HG03558 (cell line): ENCODE measurements around the gene B9D2.
"Not testable (repeated sequence)": the region's sequence is repeated elsewhere in the genome, so short reads cannot be mapped to it uniquely, and the experiment has no call there.

Experiments
- ATAC-seq: cut with Tn5 transposase; IDR thresholded peaks from one replicate; pipeline ENCODE4 v1.9.1; 2021; ENCODE audit warnings: moderate number of reproducible peaks; ENCODE audit not compliant: unreplicated experiment; ENCODE audit errors: extremely low read depth

Gene B9D2

DNA sequence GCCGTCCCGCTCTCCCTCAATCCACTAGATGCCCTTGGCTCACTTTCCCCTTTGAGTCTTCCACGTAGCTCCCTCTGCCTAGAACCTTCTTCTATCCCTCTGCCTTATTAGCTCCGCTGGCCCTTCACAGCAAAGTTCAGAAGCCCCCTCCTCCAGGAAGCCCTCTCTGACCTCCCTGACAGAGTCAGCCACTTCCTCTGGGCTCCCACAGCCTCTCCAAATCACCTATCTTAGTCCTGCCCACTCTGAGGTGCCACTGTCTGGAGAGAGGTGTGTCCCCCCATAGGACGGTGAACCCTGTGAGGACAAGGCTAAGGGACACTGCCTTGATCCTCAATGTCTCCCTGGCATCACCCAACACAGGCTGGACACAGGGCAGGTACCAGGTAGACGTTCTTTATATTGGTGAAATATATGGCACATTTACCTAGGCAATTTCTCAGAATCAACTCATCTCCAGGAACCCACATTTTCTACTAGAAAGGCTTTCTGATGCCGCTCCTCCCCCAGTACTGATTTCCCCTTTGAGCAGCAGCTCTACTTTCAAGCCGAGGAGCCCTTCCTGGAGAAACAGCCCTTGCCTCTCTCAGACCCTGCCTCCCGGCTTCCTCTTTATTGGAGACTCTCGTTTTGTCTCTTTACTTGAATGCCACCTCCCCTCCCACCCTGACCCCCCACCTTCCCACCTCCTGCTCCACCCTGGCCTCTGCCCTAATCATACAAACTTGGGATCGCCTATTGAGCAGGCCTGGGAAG, 6.8 kb downstream of the B9D2 start:
- no peak for ATAC-seq

DNA sequence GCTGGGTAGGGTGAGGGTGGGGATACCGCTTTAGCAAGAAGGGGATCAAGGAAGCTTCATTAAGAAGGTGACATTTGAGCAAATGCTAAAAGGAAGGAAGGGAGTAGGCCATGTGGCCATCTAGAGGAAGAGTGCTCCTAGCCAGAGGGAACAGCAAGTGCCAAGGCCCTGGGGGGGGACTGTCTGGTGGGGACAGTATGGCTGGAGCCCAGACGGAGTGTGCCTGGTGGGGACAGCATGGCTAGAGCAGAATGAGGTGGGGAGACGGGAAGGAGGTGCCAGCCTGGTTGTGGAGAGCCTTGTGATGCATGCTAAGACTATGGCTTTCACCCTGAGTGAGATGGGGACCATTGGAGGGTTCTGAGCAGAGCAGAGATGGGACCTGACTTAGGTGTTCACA, 8.1 kb downstream of the B9D2 start:
- no peak for ATAC-seq

DNA sequence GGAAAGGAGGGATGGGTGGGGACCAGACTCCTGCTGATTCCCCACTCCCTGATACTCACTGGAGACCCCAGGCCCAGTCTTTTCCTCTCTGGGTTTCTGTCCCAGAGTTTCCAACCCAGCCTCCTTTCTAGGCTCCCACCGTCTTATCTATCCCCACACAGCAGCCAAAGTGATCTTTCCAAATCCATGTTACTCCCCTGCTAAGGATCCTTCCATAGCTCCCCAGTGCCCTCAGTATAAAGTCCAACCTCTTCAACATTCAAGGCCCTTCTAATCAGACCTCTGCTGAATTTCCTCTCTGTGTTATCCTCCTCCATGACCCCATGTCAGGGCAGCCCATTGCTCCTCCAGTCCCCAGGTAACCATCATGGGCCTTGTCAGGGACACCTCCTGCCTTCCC, 8.9 kb downstream of the B9D2 start:
- ATAC-seq: no peak

DNA sequence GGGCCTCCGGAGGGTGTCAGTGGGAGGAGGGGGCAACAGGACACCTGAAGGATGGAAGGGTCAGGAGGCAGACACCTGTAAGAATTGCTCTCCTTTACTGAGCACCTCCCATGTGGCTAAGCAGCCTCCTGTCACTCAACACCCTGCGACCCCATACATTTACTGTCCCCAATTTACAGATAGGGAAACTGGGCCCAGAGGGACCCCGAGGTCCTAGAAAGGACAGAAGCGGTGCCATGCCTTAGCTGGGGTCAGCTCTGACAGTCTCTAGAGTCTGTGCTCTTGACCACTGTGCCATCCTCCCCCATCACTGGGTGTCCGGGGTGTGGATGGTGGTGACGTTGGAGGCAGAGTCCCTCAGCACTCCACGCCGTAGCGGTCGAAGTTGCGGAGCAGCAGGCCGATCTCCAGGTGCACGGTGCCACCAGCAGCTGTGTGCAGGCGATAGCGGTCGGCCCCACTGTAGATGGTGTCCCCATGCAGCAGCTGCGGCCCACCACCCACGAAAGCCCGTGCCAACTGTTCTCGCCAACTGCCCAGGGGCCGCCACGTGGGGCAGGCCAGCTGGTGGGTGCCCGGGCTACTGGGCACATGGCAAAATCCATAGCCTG, 9.5 kb downstream of the B9D2 start:
- ATAC-seq: no peak

DNA sequence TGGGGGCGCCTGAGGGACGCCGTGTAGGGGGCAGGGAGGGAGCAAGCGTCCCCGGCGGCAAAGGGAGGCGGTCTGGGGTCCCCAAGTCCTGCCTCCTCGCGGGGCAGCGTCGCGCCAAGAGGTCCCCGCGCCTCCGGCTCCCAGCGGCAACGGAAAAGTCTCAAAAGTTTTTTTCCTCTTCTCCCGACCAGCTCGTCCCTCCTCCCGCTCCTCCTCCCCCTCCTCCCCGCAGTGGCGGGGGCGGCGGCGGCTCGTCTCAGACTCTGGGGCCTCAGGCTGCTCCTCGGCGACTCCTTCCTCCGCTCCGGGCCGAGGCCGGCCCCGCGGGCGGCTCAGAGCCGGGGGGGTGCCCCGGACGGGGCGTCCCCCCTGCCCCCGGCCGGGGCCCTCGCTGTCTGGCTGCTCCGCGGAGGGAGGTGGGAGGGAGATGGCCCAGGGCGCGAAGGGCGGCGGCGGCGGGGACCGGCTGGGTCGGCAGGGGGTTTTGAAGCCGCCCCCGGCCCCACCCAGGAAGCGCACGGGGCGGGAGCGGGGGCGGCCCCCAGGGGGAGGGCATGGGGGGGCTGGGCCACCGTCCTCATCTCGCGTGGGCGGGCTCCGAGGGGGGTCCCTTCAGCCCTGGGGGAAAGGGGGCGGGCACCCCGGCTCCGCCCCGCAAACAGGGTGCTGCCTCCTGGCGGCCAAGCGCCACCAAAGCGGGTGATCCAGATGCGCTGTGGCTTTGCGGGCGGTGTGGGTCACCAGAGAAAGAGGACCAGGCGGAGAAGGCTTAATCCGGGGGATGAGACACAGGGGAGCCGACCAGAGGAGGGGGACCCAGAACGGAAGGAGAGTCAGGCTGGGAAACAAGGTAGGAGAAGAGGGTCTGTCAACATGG, 10.2 kb downstream of the B9D2 start, which contains the start of gene TGFB1:
TSS of gene TGFB1 (minus strand) at position 457 of the 877 bp plus-strand sequence. CDS start 878 bp downstream, outside the sequence.
- ATAC-seq: no peak

DNA sequence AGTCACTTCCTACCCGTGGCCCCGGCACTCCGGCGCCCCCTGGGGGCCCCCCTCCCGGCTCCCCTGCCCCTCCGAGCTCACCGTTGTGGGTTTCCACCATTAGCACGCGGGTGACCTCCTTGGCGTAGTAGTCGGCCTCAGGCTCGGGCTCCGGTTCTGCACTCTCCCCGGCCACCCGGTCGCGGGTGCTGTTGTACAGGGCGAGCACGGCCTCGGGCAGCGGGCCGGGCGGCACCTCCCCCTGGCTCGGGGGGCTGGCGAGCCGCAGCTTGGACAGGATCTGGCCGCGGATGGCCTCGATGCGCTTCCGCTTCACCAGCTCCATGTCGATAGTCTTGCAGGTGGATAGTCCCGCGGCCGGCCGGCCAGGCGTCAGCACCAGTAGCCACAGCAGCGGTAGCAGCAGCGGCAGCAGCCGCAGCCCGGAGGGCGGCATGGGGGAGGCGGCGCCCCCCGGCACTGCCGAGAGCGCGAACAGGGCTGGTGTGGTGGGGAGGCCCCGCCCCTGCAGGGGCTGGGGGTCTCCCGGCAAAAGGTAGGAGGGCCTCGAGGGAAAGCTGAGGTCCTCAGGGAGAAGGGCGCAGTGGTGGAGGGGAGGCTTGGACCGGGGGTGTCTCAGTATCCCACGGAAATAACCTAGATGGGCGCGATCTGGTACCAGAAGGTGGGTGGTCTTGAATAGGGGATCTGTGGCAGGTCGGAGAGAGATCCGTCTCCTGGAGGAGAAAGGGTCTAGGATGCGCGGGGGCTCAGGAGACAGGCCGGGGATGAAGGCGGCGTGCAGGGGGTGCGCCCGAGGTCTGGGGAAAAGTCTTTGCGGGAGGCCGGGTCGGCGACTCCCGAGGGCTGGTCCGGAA, 11.1 kb downstream of the B9D2 start:
- no peak for ATAC-seq

DNA sequence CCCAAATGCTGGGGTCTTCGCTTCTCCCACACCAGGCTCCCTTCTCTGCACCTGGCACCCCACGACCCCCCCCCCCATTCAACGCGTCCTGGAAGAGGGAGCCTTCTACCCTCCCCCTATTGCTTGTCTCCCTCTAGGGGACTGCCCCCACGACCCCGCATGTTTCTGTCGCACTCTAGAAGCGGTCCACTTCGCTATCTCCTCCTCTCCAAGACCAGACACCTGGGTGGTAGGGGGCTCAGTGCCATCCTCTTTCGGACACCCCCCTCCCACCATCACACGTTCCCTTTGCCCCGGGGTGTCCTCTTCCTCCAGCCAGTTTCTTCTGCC, 11.7 kb downstream of the B9D2 start:
- ATAC-seq: no peak

DNA sequence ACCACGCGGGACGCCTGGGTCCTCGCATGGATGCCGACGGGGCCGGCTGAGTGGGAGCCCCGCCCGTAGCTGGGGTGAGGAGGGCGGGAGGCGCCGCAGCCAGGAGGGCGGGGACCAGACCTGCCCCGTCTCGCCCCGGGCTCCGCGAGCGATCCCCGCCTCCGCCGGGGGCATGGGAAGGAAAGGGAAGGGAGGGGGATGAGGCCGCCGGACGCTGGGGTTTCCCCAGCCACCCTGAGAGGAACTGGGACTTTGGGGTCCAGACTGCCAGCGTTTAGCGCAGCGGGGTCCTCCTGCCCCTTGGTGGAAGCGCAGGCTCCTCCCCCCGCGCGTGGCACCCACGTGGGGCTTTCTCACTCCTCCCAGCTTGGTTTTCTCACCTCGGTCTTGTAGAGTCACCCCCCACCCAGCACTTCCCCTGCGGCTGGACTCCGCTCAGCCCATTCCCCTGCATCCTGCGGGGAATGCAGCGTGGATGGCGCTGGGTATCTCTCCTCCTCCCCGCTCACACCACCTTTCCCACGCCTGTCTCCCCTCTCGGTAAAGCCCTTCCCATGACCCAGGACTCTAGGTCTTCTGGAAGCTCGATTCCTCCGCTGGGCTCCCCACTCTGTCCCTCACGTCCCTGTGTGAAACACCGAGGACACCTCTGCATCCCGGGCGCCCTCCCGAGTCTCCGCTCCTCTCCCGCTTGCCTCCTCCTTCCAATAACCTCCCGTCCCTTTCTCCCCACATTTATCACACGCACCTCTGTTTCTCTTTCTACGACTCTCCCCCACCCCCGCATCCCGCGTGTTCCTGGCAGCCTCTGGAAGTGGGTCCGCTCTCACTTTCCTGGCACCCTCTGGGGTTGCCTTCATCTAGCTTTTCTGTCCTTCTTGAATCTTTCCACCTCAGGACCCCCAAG, 12.4 kb downstream of the B9D2 start:
- no peak for ATAC-seq

DNA sequence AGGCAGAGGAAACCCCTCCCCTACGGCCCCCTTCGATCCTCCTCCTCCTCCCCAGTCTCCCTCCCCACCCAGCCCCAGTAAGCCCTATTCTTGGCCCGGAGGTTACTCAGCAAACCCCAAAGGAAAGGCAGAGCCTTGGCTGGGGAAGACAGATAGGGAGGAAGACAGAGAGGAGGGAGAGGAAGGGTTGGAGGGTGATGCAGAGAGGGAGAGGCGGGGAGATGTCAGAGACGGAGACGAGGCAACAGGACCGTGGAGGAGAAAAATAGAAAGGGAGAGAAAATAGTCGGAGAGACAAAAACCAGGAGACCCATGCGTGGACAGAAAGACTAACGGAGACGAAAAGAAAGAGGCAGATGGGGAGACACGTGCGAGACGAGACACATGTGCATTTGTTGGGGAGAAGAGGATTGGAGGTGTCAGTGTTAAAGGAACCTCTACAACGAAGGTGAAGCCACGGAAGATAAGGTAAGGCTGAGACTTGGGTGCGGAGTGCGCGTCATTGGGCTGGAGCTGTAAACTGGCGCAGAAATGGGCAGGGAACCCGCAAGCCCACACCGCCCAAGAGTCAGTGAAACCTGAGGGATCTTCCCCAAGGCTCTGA, 13.1 kb downstream of the B9D2 start:
- no peak for ATAC-seq

DNA sequence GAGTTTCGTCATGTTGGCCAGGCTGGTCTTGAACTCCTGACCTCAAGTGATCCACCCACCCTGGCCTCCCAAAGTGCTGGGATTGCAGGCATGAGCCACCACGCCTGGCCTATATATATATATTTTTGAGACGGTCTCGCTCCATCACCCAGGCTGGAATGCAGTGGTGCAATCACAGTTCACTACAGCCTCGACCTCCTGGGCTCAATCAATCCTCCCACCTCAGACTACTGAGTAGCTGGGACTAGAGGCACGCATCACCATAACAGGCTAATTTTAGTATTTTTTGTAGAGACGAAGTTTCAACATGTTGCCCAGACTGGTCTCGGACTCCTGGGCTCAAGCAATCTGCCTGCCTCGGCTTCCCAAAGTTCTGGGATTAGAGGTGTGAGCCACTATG, 17.0 kb downstream of the B9D2 start:
- ATAC-seq: not testable (repeated sequence)

DNA sequence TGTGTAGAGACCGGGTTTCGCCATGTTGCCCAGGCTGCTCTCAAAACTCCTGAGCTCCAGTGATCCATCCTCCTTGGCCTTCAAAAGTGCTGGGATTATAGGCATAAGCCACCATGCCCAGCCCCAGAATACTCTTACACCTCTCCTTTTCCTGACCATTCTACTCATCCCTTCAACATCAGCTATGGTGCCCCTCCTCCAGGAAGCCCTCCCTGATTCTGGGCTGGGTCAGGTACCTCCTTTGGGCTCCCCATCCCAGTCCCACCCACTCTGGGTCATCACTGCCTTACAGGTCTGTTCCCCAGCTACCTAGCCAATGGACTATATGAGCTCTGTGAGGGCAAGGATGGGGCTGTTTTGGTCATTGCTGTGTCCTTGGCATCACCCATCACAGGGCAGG, 19.8 kb downstream of the B9D2 start:
- no peak for ATAC-seq

DNA sequence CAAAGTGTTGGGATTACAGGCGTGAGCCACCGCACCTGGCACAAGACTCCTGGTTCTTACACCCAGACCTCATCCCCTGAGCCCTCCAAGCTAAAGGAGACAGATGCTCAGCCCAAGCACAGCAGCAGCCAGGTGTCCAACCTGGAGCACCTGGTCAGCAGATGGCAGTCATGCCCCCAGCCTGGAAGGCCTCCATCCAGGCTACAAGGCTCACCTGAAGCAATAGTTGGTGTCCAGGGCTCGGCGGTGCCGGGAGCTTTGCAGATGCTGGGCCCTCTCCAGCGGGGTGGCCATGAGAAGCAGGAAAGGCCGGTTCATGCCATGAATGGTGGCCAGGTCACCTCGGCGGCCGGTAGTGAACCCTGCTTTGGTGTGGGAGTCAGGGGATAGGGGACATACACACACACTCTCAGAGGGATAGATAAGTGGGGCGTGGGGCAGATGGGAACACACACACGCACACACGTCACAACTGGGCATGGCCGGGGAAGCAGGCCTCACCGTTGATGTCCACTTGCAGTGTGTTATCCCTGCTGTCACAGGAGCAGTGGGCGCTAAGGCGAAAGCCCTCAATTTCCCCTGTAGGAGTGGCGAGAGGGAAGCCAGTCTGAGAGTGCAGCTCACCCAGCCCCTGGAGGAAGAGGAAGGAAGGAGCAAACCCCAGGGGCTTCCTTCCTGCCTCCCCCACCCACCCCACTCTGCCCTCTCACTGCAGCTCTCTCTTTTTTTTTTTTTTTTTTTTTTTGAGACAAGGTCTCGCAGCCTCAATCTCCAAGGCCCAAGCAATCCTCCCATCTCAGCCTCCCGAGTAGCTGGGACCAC, 22.1 kb downstream of the B9D2 start:
- ATAC-seq: no peak

DNA sequence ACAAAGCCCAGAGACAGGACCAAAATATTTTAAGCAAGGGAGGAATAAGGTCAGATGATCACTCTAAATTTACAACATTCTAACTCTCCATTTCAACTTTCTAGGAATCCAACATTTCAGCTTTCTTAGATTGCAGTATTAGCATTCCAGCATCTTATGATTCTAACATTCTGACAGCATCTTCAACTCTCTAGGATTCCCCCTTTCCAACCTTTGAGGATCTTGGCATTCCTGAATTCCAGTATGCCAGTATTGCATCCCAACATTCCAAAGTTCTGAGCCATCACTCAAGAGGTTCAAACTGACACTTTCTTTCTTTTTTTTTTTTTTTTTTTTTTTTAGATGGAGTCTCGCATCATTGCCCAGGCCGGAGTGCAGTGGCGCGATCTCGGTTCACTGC, 24.0 kb downstream of the B9D2 start:
- ATAC-seq: no peak

DNA sequence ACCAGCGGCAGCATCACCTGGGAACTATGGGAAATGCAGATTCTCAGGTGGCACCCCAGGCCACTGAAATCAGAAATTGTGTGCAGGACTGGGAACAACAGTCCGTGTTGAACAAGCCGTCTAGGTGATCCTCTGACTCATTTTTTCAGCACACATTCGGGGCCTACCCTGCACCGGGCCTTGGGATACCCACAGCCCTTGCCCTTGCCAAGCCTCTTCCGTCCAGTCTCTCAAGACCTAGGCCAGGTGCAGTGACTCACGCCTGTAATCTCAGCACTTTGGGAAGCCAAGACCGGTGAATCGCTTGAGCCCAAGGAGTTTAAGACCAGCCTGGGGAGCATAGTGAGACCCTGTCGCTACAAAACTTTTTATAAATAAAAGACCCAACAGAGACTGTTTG, 28.5 kb downstream of the B9D2 start:
- ATAC-seq: no peak

DNA sequence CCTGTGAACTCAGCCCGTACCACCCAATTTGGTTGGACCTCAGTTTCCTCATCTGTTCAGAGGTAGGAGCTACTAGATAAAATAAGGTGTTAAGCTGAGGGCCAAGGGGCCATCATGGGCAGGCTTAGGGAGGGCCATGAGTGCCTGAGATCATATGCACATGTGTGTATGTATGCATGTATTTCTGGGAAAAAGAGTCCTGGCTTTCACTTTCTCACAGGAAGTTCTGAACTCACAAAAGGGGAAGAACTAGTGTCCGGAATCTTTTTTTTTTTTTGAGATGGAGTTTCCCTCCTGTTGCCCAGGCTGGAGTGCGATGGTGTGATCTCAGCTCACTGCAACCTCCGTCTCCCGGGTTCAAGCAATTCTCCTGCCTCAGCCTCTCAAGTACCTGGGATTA, 29.2 kb downstream of the B9D2 start:
- ATAC-seq: no peak

DNA sequence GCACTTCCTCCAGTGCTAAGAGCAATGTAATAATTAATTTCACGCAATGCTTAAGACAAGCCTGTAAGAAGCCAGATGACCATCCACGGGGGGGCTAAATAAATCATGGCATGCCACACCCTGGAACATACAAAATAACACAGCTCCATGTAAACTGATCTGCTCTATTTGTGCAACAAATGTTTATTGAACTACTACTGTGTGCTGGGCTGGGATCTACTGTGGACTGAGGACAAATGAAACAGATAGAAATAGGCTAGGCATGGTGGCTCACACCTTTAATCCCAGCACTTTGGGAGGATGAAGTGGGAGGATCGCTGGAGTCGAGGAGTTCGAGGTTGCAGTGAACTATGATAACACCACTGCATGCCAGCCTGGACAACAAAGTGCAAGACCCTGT, 31.5 kb downstream of the B9D2 start:
- ATAC-seq: no peak

DNA sequence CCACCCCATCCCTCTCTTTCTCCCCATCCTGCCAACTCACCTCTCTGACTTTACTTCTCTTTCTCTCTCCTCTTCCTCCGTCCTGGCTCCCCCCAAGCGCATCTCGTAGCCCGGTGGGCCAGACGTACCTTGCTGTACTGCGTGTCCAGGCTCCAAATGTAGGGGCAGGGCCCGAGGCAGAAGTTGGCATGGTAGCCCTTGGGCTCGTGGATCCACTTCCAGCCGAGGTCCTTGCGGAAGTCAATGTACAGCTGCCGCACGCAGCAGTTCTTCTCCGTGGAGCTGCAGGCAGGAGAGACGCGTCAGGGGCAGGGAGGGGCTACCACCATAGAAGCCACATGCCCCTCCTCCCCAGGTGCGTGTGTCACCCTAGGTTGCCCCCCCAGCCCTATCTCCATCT, 31.9 kb downstream of the B9D2 start:
- no peak for ATAC-seq
